B cell (primary cell): ENCODE results near the gene DYNLL1.
"Not testable (repeated sequence)": the region's sequence is repeated elsewhere in the genome, so short reads cannot be mapped to it uniquely, and the experiment has no call there.

Experiments used
- EZH2 ChIP-seq: IDR thresholded peaks from 2 replicates; pipeline ENCODE4 v1.6.1; 2012; ENCODE audit warnings: borderline replicate concordance, low read depth, mild to moderate bottlenecking, moderate library complexity, low read length; ENCODE audit not compliant: insufficient read depth, poor library complexity, severe bottlenecking
- TF ChIP-seq, protein P1 (sequence below): fragments of 200-600 bp; IDR thresholded peaks from one replicate; pipeline ENCODE4 v1.8.0; 2022; ENCODE audit warnings: antibody characterized with exemption, mild to moderate bottlenecking

DNA sequence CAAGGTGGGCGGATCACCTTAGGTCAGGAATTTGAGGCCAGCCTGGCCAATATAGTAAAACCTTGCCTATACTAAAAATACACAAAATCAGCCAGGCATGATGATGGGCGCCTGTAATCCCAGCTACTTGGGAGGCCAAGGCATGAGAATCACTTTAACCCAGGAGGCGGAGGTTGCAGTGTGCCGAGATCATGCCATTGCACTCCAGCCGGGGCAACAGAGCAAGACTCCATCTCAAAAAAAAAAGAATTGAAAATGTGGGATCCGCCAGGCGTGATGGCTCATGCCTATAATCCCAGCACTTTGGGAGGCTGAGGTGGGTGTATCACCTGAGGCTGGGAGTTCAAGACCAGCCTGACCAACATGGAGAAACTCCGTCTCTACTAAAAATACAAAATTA, 23.4 kb downstream of the DYNLL1 start:
- TF ChIP-seq, protein P1, sequence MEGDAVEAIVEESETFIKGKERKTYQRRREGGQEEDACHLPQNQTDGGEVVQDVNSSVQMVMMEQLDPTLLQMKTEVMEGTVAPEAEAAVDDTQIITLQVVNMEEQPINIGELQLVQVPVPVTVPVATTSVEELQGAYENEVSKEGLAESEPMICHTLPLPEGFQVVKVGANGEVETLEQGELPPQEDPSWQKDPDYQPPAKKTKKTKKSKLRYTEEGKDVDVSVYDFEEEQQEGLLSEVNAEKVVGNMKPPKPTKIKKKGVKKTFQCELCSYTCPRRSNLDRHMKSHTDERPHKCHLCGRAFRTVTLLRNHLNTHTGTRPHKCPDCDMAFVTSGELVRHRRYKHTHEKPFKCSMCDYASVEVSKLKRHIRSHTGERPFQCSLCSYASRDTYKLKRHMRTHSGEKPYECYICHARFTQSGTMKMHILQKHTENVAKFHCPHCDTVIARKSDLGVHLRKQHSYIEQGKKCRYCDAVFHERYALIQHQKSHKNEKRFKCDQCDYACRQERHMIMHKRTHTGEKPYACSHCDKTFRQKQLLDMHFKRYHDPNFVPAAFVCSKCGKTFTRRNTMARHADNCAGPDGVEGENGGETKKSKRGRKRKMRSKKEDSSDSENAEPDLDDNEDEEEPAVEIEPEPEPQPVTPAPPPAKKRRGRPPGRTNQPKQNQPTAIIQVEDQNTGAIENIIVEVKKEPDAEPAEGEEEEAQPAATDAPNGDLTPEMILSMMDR, result not testable (repeated sequence)
- TF ChIP-seq EZH2, result not testable (repeated sequence)
